ENCODE measurements around the gene SERPINB1.

DNA sequence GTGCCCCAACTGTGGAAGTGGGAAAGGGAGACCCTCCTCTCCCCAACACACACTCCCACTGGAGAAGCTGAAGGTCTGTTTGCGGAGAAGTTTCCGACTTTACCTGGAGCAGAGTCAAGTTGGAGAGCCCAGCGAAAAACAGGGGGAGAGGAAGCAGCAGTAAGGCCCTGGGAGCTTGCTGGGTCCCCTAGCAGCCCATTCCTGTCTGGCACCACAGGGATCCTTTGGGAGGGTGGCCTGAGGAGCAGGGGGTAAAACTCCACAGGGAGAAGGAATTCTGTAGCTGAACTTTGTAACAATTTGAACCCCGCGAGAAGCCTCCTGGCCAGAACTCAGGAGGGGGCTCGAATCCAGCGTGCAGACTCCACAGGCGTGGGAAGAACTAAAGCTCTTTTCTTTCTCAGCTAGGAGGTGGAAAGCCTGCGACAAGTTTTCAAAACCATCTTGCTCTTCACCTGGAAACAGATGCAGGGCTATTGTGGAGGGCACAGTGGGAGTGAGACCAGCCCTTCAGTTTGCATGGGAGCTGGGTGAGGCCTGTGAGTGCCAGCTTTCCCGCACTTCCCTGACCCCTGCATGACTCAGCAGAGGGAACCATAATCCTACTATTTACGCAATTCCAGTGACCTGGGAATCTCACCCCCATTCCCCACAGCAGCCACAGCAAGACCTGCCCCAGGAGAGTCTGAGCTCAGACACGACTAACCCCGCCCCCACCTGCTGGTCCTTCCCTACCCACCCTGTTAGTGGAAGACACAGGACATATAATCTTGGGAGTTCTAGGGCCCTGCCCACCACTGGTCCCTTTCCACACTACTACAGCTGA, 35.6 kb upstream of the SERPINB1 start:
- TF ChIP-seq, protein P1, sequence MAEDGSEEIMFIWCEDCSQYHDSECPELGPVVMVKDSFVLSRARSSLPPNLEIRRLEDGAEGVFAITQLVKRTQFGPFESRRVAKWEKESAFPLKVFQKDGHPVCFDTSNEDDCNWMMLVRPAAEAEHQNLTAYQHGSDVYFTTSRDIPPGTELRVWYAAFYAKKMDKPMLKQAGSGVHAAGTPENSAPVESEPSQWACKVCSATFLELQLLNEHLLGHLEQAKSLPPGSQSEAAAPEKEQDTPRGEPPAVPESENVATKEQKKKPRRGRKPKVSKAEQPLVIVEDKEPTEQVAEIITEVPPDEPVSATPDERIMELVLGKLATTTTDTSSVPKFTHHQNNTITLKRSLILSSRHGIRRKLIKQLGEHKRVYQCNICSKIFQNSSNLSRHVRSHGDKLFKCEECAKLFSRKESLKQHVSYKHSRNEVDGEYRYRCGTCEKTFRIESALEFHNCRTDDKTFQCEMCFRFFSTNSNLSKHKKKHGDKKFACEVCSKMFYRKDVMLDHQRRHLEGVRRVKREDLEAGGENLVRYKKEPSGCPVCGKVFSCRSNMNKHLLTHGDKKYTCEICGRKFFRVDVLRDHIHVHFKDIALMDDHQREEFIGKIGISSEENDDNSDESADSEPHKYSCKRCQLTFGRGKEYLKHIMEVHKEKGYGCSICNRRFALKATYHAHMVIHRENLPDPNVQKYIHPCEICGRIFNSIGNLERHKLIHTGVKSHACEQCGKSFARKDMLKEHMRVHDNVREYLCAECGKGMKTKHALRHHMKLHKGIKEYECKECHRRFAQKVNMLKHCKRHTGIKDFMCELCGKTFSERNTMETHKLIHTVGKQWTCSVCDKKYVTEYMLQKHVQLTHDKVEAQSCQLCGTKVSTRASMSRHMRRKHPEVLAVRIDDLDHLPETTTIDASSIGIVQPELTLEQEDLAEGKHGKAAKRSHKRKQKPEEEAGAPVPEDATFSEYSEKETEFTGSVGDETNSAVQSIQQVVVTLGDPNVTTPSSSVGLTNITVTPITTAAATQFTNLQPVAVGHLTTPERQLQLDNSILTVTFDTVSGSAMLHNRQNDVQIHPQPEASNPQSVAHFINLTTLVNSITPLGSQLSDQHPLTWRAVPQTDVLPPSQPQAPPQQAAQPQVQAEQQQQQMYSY (CRISPR knock-in tag; IDR thresholded peaks at IDR 0.05) = no peak
- TF ChIP-seq, protein P2, sequence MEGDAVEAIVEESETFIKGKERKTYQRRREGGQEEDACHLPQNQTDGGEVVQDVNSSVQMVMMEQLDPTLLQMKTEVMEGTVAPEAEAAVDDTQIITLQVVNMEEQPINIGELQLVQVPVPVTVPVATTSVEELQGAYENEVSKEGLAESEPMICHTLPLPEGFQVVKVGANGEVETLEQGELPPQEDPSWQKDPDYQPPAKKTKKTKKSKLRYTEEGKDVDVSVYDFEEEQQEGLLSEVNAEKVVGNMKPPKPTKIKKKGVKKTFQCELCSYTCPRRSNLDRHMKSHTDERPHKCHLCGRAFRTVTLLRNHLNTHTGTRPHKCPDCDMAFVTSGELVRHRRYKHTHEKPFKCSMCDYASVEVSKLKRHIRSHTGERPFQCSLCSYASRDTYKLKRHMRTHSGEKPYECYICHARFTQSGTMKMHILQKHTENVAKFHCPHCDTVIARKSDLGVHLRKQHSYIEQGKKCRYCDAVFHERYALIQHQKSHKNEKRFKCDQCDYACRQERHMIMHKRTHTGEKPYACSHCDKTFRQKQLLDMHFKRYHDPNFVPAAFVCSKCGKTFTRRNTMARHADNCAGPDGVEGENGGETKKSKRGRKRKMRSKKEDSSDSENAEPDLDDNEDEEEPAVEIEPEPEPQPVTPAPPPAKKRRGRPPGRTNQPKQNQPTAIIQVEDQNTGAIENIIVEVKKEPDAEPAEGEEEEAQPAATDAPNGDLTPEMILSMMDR (IDR thresholded peaks at IDR 0.05 in 2 of 3, conservative IDR thresholded peaks at IDR 0.05 in 1 of 3; ENCODE audit: control insufficient read depth in 2 of 3, extremely low read depth in 1 of 3, insufficient read depth in 1 of 3, low read depth in 3 of 3, low read length in 3 of 3) = no peak
- TF ChIP-seq EZH2 (IDR thresholded peaks at IDR 0.05; ENCODE audit: borderline replicate concordance, control insufficient read depth, low read depth, low read length) (no peak), KAT2A (conservative IDR thresholded peaks at IDR 0.05; ENCODE audit: control insufficient read depth, low read depth, low read length) (no peak), YY1 (IDR thresholded peaks at IDR 0.05; ENCODE audit: low read depth, low read length) (no peak), KDM1A (IDR thresholded peaks at IDR 0.05; ENCODE audit: borderline replicate concordance) (no peak)
